Vagina (tissue), 2 donors: Measurements from ENCODE around the gene SNRK. TPM values are rescaled to one million over a fixed set of nuclear protein-coding genes. Genes with fewer than 3 reads are reported as not detected.

Experiments
- DNase-seq, 2 donors: peaks; one replicate each; pipeline ENCODE4 v3.0.0-alpha.2; 2017; ENCODE audit errors: extremely low spot score in 2 of 2
- H3K27ac ChIP-seq: fragments of 200-600 bp; sonication (generic); one replicate; pipeline ENCODE4 v1.5.1; 2019
- H3K27me3 ChIP-seq: fragments of 200-600 bp; sonication (generic); one replicate; pipeline ENCODE4 v1.5.1; 2019
- H3K36me3 ChIP-seq, 2 donors: fragments of 200-600 bp; sonication (generic); one replicate each; pipeline ENCODE4 v1.5.1; 2017 to 2019
- H3K4me1 ChIP-seq: fragments of 200-600 bp; sonication (generic); one replicate; pipeline ENCODE4 v1.5.1; 2019
- H3K4me3 ChIP-seq, 2 donors: fragments of 200-600 bp; sonication (generic); 1 replicate in 1 of 2; 2 replicates in 1 of 2; pipeline ENCODE4 v1.5.1; 2016 to 2019
- H3K9me3 ChIP-seq: fragments of 200-600 bp; sonication (generic); one replicate; pipeline ENCODE4 v1.5.1; 2019
- CTCF ChIP-seq, 3 experiments: fragments of 450-650 bp in 2 of 3; fragments of 200-600 bp in 1 of 3; sonication (generic) in 1 of 3; IDR thresholded peaks; one replicate each; pipeline ENCODE4 v1.5.1; 2017 to 2019; ENCODE audit warnings: antibody characterized with exemption in 3 of 3, mild to moderate bottlenecking in 2 of 3, moderate library complexity in 2 of 3
- POLR2A ChIP-seq, 2 donors: fragments of 450-650 bp; IDR thresholded peaks; one replicate each; pipeline ENCODE4 v1.6.1; 2017; ENCODE audit warnings: antibody characterized with exemption in 2 of 2, mild to moderate bottlenecking in 2 of 2, moderate library complexity in 2 of 2
- POLR2AphosphoS5 ChIP-seq, 2 donors: sonication (generic); formaldehyde crosslinking; IDR thresholded peaks; one replicate each; pipeline ENCODE4 v1.9.0; 2017; ENCODE audit warnings: antibody characterized with exemption in 2 of 2, mild to moderate bottlenecking in 2 of 2, low read depth in 1 of 2; ENCODE audit not compliant: insufficient read depth in 1 of 2
- intact Hi-C: fragments of 100-400 bp; cut with DNase I; formaldehyde crosslinking; loops from one replicate; pipeline ENCODE4 v1.15.1; 2023
- total RNA-seq: library from RNA; depleted of rRNA; stranded (reverse); fragments of >200 nt; gene quantifications from one replicate; pipeline ENCODE4 v1.2.3, GENCODE V29; 2016

Gene SNRK
- total RNA-seq, 1 donor from 2014 or later, result 97.0 TPM

GRCh38 chr3:43373560-43373928 is 87.2 kb downstream of the SNRK start:
- intact Hi-C loops, result no loop called here
- no peak for DNase-seq

GRCh38 chr3:43378066-43378935 is 92.0 kb downstream of the SNRK start:
- no peak overlapping the region for H3K4me3 ChIP-seq
- peak in 1 of 3 experiments; percentile 55 for TF ChIP-seq CTCF (IDR thresholded peaks at IDR 0.05)
- TF ChIP-seq POLR2A (IDR thresholded peaks at IDR 0.05), result no peak
- no peaks in the 10 kb centered on the region for H3K36me3 ChIP-seq
- intact Hi-C loops, result no loop called here
- no peak for DNase-seq
- no peaks in the 10 kb centered on the region for H3K27me3 ChIP-seq
- H3K9me3 ChIP-seq, result no peaks in the 10 kb centered on the region
- H3K27ac ChIP-seq, result no peak overlapping the region
- H3K4me1 ChIP-seq, result no peaks in the 10 kb centered on the region

More at GRCh38 chr3:43373560-43373928, 87.2 kb downstream of the SNRK start:
- Histone ChIP-seq H3K4me1 (no peaks in the 10 kb centered on the region), H3K27me3 (no peaks in the 10 kb centered on the region), H3K36me3 (no peaks in the 10 kb centered on the region), H3K4me3 (no peak overlapping the region), H3K9me3 (no peaks in the 10 kb centered on the region), H3K27ac (no peak overlapping the region)
- TF ChIP-seq CTCF (IDR thresholded peaks at IDR 0.05) (no peak), POLR2AphosphoS5 (IDR thresholded peaks at IDR 0.05; ENCODE audit: insufficient read depth in 1 of 2, low read depth in 1 of 2) (no peak), POLR2A (IDR thresholded peaks at IDR 0.05) (no peak)

GRCh38 chr3:43379343-43379742 is 93.0 kb downstream of the SNRK start:
- Histone ChIP-seq H3K27me3 (no peaks in the 10 kb centered on the region), H3K4me3 (no peak overlapping the region), H3K9me3 (no peaks in the 10 kb centered on the region), H3K4me1 (no peaks in the 10 kb centered on the region), H3K36me3 (no peaks in the 10 kb centered on the region), H3K27ac (peak overlapping the region; percentile 18)
- TF ChIP-seq POLR2AphosphoS5 (IDR thresholded peaks at IDR 0.05; ENCODE audit: insufficient read depth in 1 of 2, low read depth in 1 of 2) (no peak), CTCF (IDR thresholded peaks at IDR 0.05) (no peak), POLR2A (IDR thresholded peaks at IDR 0.05) (no peak)
- DNase-seq, result no peak
- intact Hi-C loops, result no loop called here

GRCh38 chr3:43388175-43388574 is 101.8 kb downstream of the SNRK start:
- Histone ChIP-seq H3K36me3 (no peaks in the 10 kb centered on the region), H3K4me3 (no peak overlapping the region), H3K27ac (no peak overlapping the region), H3K4me1 (peaks cover 12% of the 10 kb centered on the region), H3K9me3 (peaks cover 4% of the 10 kb centered on the region), H3K27me3 (no peaks in the 10 kb centered on the region)
- intact Hi-C loops, result no loop called here
- no peak for DNase-seq
- no peak for TF ChIP-seq CTCF (IDR thresholded peaks at IDR 0.05)
- TF ChIP-seq POLR2AphosphoS5 (IDR thresholded peaks at IDR 0.05; ENCODE audit: insufficient read depth in 1 of 2, low read depth in 1 of 2), result no peak
- TF ChIP-seq POLR2A (IDR thresholded peaks at IDR 0.05), result no peak

GRCh38 chr3:43388915-43389314 is 102.6 kb downstream of the SNRK start:
- Histone ChIP-seq H3K4me3 (no peak overlapping the region), H3K36me3 (no peaks in the 10 kb centered on the region), H3K4me1 (peaks cover 12% of the 10 kb centered on the region), H3K9me3 (peaks cover 4% of the 10 kb centered on the region), H3K27me3 (no peaks in the 10 kb centered on the region), H3K27ac (no peak overlapping the region)
- no peak for TF ChIP-seq POLR2AphosphoS5 (IDR thresholded peaks at IDR 0.05; ENCODE audit: insufficient read depth in 1 of 2, low read depth in 1 of 2)
- TF ChIP-seq POLR2A (IDR thresholded peaks at IDR 0.05), result no peak
- no peak for DNase-seq
- intact Hi-C loops, result no loop called here
